GM18868 (cell line): ENCODE results near the gene DOHH.

Experiments used
- ATAC-seq: cut with Tn5 transposase; IDR thresholded peaks from one replicate; pipeline ENCODE4 v1.9.1; 2021; ENCODE audit warnings: mild to moderate bottlenecking, moderate library complexity; ENCODE audit not compliant: unreplicated experiment

Gene DOHH

DNA sequence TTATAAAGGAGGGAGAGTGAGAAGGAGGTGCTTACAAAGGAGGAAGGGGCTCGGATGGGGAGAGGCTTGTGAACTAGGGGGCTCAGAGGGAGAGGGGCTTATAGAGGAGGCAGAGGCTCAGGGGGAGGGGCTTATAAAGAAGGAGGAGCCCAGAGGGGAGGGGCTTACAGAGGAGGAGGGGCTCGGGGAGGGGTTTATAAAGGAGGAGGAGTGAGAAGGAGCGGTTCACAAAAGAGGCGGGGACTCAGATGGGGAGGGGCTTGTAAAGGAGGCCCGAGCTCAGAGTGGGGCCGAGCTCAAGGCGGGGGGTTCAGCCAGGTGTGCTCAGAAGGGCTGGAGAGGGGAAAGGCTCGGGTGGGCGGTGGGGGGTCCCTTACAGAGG is 20.6 kb downstream of the DOHH start:
- ATAC-seq, result no peak

- no peak for ATAC-seq
Measured at GRCh38 chr19:3479177-3479833, 21.2 kb downstream of the DOHH start.

GRCh38 chr19:3478409-3479176 is 21.9 kb downstream of the DOHH start:
- ATAC-seq, result no peak

DNA sequence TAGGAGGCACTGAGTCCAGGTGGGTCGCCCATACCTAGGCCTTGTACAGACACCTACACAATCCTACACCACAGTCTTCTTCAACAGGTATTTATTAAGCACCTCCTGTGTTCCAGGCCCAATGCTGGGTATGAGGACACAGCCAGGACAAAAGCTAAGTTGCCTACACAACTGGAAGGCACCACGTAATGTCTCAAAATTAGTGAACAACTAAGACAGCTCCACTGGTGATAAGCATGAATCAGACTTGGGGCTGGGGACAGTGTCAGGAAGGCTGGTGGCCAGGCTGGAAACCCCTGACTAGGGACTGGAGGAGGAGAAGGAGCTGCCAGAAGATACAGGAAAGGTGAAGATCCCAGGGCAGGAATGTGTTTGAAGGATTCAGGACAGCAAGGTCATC is 22.5 kb downstream of the DOHH start:
- ATAC-seq, result no peak

DNA sequence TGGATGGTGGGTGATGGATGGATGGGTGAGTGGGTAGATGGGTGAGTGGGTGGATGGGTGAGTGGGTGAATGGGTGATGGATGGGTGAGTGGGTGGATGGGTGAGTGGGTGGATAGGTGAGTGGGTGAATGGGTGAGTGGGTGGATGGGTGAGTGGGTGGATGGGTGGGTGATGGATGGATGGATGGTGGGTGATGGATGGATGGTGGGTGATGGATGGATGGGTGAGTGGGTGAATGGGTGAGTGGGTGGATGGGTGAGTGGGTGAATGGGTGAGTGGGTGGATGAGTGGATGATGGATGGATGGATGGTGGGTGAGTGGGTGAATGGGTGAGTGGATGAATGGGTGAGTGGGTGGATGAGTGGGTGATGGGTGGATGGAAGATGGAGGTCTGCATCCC is 23.0 kb downstream of the DOHH start:
- no peak for ATAC-seq

DNA sequence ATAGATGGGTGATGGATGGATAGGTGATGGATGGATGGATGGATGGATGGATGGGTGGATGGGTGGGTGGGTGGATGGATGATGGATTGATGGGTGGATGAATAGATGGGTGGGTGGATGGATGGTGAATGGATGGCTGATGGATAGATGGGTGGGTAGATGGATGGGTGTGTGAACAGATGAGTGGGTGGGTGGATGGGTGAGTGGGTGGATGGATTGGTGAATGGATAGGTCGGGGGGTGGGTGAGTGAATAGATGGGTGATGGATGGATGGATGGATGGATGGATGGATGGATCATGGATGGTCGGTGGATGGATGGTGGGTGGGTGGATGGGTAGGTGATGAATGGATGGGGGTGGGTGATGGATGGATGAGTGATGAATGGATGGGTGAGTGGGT is 23.6 kb downstream of the DOHH start:
- no peak for ATAC-seq

DNA sequence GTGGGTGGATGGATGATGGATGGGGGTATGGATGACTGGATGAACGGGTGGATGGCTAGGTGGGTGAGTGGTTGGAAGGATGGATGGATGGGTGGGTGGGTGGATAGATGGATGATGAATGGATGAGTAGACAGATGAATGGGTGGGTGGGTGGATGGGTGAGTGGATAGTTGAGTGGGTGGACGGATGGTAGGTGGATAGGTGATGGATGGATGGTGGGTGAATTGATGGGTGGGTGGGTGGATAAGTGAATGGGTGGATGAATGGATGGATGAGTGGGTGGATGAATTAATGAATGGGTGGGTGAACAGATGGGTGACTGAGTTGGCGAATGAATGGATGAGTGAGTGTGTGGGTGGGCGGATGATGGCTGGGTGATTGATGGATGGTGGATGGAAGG is 25.0 kb downstream of the DOHH start:
- ATAC-seq, result no peak

DNA sequence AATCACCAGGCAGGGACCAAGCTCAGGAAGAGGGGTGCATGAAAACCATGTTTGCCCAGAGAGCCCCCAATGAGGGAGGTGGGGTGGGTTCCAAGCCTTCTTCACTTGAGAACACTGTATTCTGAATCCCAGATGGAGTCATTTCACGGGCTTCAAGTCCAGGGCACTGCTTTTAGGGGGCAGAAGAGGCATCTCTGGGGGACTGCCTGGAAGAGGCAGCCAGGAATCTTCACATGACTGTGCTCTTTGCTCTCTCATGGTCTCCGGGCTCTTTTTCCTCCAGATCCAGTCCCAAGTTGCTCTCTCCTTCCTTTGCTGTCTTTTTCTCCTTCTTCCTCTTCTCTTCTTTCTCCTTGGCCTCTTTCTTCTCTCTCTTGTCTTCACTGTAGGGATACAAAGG is 25.9 kb downstream of the DOHH start:
- no peak for ATAC-seq

DNA sequence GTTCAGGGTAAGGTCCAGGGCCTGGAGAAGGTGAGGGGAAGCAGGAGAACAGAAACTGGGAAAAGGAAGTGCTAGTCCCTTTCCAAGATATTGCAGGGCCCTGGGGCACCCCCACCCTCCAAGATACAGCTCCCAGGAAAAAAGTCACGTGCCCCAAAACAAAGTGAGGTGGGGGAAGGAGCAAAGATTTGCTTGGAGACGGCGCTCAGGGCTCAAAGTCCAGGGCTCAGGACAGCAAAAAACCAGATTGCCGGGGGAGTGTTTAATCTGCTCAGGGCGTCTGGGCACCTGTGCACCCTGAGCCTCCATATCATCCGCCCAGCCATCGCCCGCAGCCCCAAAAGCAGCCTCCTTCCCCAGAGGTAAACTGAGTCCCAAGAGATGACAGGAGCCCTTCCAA is 26.5 kb downstream of the DOHH start:
- ATAC-seq, result no peak

DNA sequence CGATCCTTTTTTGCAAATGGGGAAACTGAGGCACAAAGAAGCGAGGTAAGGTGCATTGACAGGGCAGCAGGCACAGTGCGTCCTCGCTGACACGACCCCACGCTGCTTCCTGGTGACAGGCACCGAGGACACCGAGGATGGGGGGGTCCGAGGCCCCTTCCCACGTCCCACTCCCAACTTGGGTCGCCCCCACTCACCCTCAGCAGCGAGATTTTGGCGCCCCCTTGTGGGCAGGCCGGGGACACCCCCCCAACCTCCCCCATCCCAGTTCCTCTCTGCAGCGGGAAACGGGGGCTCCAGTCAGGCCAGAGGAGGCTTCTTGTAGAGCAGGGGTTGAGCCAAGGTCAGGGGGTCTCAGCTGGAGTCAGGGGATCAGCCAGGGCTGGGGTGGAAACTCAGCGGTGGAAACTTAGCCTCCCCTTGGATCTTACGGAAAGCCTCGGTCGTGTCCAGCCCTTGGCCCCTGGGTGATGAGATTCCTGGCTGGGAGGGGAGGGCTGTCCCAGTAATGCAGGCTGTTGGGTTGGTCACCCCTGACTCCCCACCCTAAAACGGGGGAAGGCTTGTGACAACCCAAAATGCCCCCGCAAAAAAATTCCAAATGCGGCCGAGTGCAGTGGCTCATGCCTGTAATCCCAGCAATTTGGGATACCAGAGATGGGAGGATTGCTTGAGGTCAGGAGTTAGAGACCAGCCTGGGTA is 28.4 kb downstream of the DOHH start:
- no peak for ATAC-seq

GRCh38 chr19:3470500-3471128 is 29.9 kb downstream of the DOHH start:
- ATAC-seq, result no peak

DNA sequence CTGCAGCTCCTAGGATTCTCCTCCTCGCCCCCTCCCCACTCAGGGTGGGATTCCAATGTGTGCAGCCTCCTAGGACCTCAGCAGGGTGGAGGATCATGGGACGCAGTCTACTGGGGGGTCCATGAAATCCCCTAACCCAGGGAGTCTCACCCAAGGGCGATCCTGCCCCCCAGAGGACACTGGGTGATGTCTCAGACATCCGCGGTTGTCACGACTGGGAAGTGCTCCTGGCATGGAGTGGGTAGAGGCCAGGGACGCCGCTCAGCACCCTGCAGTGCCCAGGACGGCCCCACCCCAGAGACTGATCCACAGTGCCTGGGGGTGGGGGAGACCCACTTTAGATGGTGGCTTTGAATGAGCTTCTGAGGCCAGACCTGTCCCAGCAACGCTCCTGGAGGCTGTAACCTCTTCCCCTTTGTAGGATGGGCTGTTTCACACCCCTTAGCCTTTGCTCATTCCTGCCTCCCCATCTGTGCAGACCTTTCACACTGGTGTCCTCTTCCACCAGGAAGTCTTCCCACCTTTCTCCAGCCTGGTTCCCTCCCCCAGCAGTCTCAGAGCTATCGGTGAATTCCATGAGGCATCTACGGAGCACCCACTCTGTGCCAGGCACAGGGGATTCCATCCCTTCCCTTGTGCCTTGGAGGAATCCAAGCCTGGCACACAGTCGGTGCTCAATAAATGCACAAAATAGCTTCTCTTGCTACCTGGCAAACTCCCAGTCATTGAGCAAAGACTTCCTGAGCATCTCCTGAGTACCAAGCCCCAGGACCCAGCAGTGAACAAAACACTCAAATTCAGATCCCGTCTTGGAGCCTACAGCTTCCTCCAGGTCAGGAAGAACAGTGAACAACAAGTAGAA is 30.6 kb downstream of the DOHH start:
- ATAC-seq, result no peak

DNA sequence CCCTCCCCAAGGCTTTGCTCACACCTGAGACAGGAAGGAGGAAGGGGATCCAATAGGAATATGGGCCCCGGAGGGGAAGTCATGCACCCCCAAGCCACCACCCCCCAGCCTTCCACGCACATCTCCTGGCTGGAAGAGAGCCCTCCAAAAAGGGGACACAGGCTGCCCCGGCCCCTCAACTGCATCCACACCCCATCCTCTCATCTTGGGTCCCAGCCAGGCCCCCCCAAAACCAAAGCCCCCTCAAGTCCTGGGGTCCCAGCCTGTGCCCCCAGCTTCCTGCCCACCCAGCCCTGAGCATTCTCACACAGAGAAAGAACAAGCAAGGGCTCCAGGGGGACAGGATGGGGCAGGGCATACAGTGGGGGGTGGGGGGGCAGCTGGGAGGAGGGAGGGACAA is 32.3 kb downstream of the DOHH start:
- ATAC-seq, result no peak

DNA sequence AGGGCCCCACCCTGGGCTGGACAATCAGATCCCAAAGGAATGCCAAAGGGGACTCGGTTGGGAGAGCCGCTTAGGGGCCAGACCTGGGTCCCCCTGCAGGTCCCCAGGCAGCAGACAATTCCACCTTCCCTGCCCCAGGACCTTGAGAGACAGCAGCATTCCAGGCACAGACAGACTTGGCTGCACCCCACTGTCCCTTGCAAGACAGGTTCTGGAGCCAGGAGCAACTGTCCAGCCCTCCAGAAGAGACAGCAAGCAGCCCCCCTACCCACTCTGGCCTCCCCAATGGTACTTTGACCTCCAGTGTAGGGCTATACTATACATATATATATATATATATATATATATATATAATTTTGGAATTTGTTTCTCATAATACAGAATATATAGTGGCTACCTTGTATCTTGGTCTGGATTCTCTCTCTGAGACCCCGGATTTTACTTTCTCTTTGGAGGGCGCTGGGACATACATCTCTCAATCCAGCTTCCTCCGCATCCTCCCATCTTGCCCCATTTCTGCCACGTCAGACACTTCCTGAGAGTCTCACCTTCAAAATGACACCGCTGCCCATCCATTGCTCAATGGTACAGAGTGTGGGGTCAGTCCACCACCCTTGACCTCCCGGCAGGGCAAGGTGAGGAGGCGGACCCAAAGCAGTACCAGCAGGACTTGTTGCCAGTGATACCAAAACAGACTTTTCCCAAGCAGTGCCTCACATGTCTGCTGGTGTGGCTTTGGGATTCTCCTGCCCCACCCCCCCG is 32.9 kb downstream of the DOHH start:
- ATAC-seq, result no peak

DNA sequence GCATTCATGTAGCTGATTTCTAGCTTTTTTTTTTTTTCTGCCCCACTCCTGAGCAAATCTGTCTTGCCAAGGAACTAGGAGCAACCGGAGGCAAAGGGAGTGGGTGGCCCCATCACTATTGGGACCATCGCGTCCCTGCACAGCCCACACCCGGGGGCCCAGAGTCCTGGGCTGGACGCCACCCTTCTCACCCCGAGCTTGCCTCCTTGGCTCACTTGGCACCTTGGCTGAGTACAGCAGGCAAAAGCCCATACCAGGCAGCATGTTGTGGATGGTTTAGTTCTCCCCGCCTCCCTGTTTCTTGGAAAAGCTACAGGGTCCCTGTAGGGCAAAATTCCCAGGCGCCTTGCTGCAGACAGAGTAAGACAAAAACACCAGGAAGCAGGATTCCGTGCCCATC is 33.8 kb downstream of the DOHH start:
- ATAC-seq, result no peak

DNA sequence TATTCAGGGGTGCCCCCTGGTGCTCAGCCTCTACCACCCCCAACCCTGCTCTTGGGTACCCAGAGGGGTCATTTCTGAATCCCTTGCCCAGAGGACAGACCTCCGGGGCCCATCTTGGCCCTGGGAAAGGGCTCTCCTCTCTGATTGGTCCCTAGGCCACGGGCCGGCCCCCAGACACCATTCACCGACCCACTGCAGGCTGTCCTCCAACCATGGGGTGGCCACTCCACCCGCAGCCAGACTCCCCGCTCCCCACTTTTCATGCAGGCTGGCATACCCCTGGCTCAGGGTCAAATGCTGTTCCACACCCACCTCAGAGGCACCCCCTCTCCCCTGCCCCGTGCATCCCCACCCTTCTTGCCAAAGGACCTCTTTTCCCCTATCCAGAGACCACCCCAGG is 34.9 kb downstream of the DOHH start:
- no peak for ATAC-seq

- ATAC-seq, result no peak
Measured at GRCh38 chr19:3464587-3465235, 35.8 kb downstream of the DOHH start.

- no peak for ATAC-seq
Measured at GRCh38 chr19:3463714-3464586, 36.5 kb downstream of the DOHH start.
